Esophagus muscularis mucosa (tissue), 4 donors: ENCODE data around the gene SNCG. TPM values are rescaled to one million over a fixed set of nuclear protein-coding genes. Genes with fewer than 3 reads are reported as not detected.
A peak's percentile ranks its signal among the peaks of the same experiment; 100 is the strongest.
"Not testable (repeated sequence)": the region's sequence is repeated elsewhere in the genome, so short reads cannot be mapped to it uniquely, and the experiment has no call there.

ENCODE experiments used
- DNase-seq: peaks from one replicate; pipeline ENCODE4 v3.0.0-alpha.2; 2017; ENCODE audit errors: extremely low spot score
- H3K27ac ChIP-seq, 4 donors: fragments of 200-600 bp; sonication (generic); replicated peaks in 1 of 4; 1 replicate in 3 of 4; 2 replicates in 1 of 4; pipeline ENCODE4 v1.5.1; 2016 to 2019; ENCODE audit warnings: mild to moderate bottlenecking in 1 of 4
- H3K27me3 ChIP-seq, 4 donors: fragments of 200-600 bp; sonication (generic); one replicate each; pipeline versions ENCODE4 v1.5.1 to v1.6.0; 2016 to 2019
- H3K36me3 ChIP-seq, 4 donors: fragments of 200-600 bp; sonication (generic); one replicate each; pipeline ENCODE4 v1.5.1; 2016 to 2019
- H3K4me1 ChIP-seq, 4 donors: fragments of 200-600 bp; sonication (generic); one replicate each; pipeline ENCODE4 v1.5.1; 2016 to 2019
- H3K4me3 ChIP-seq, 4 donors: fragments of 200-600 bp; sonication (generic); 1 replicate in 2 of 4; 2 replicates in 2 of 4; pipeline ENCODE4 v1.5.1; 2016 to 2019; ENCODE audit warnings: mild to moderate bottlenecking in 4 of 4, moderate library complexity in 1 of 4
- H3K9me3 ChIP-seq, 4 donors: fragments of 200-600 bp; sonication (generic); 1 replicate in 3 of 4; 2 replicates in 1 of 4; pipeline ENCODE4 v1.5.1; 2016 to 2019
- EP300 ChIP-seq: sonication (generic); formaldehyde crosslinking; IDR thresholded peaks from one replicate; pipeline ENCODE4 v1.6.1; 2017; ENCODE audit warnings: antibody characterized with exemption
- POLR2A ChIP-seq: fragments of 450-650 bp; IDR thresholded peaks from one replicate; pipeline ENCODE4 v1.6.1; 2017; ENCODE audit warnings: antibody characterized with exemption, moderate library complexity, mild to moderate bottlenecking, low read depth
- POLR2AphosphoS5 ChIP-seq, 2 donors: sonication (generic); formaldehyde crosslinking; IDR thresholded peaks; one replicate each; pipeline ENCODE4 v1.6.1; 2017; ENCODE audit warnings: antibody characterized with exemption in 2 of 2
- WGBS: methylation state at CpG from one replicate; pipeline ENCODE4 v1.1.5; 2018; 5-methylcytosine and 5-hydroxymethylcytosine counted together
- intact Hi-C: fragments of 100-400 bp; cut with DNase I; formaldehyde crosslinking; loops from one replicate; pipeline ENCODE4 v1.15.1; 2023
- total RNA-seq, 4 donors: library from RNA; depleted of rRNA; stranded (reverse); fragments of >200 nt; gene quantifications; one replicate each; pipeline versions ENCODE4 v1.1.0 to v1.2.1, GENCODE V29; 2016
- TF ChIP-seq, protein P1 (sequence below), 3 experiments: fragments of 200-600 bp in 2 of 3; fragments of 450-650 bp in 1 of 3; sonication (generic) in 2 of 3; IDR thresholded peaks; one replicate each; pipeline ENCODE4 v1.5.1; 2017 to 2019; ENCODE audit warnings: antibody characterized with exemption in 3 of 3, mild to moderate bottlenecking in 2 of 3, moderate library complexity in 1 of 3

SNCG gene
- total RNA-seq, 4 donors from 2014 or later, result 13.3 to 41.6 (median 30.6) TPM

DNA sequence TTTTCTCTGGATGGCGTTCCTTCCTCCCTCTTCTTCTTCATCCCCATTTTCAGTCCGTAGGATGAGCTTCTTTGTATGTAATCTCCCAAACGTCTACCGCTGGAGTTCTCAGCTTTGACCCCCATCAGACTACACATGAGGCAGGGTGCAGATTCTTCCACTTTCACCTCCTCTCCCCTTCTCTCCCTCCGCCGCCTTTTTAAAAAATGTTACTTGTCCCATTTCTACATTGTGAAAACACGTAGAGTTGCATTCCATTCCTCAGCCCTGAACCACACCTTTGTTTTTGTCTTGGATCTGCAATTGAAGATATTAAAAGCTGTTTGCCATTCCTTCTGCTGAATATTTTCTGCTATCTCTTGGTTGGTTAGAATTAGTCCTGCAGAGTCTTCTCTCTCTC lies 16.1 kb downstream of the SNCG start:
- no peaks in the 10 kb centered on the region for H3K27me3 ChIP-seq
- peaks cover 34 to 47% (median 38%) of the 10 kb centered on the region in 4 donors for H3K4me1 ChIP-seq
- WGBS, result 84% methylated on average over 7 of the region's 7 CpGs
- no peaks in the 10 kb centered on the region for H3K36me3 ChIP-seq
- no peak for DNase-seq
- H3K9me3 ChIP-seq, result no peaks in the 10 kb centered on the region
- H3K27ac ChIP-seq, result peak overlapping the region in 3 of 4 donors; percentile 11 to 99 (median 22)
- intact Hi-C loops, result no loop called here
- H3K4me3 ChIP-seq, result no peak overlapping the region
- TF ChIP-seq, protein P1, sequence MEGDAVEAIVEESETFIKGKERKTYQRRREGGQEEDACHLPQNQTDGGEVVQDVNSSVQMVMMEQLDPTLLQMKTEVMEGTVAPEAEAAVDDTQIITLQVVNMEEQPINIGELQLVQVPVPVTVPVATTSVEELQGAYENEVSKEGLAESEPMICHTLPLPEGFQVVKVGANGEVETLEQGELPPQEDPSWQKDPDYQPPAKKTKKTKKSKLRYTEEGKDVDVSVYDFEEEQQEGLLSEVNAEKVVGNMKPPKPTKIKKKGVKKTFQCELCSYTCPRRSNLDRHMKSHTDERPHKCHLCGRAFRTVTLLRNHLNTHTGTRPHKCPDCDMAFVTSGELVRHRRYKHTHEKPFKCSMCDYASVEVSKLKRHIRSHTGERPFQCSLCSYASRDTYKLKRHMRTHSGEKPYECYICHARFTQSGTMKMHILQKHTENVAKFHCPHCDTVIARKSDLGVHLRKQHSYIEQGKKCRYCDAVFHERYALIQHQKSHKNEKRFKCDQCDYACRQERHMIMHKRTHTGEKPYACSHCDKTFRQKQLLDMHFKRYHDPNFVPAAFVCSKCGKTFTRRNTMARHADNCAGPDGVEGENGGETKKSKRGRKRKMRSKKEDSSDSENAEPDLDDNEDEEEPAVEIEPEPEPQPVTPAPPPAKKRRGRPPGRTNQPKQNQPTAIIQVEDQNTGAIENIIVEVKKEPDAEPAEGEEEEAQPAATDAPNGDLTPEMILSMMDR (IDR thresholded peaks at IDR 0.05), result no peak
- TF ChIP-seq POLR2AphosphoS5 (IDR thresholded peaks at IDR 0.05) (no peak), POLR2A (no peak), EP300 (no peak)

DNA sequence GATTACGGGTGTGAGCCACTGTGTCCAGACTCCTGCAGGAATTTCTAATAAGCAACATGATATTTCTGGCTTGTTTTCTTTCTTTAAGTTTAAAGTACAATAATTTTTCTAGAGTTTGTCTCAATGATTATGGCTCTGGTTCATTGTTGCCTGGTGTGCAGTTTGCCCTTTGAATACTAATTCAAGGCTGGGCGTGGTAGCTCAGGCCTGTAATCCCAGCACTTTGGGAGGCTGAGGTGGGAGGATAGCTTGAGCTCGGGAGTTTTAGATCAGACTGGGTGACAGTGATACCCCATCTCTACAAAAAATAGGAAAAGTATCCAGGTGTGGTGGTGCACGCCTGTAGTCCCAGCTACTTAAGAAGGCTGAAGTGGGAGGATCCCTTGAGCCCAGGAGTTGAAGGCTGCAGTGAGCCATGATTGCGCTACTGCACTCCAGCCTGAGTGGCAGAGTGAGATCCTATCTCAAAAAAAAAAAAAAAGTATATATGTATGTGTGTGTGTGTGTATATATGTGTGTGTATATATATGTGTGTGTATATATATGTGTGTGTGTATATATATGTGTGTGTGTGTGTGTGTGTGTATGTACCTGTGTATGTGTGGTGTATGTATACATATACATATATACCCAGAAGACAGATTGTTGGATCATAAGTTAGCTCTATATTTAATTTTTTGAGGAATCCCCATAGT lies 18.1 kb downstream of the SNCG start:
- TF ChIP-seq, protein P1 (IDR thresholded peaks at IDR 0.05), result no peak
- Histone ChIP-seq H3K4me1 (peaks cover 36 to 41% (median 39%) of the 10 kb centered on the region in 4 donors), H3K4me3 (no peak overlapping the region), H3K9me3 (no peaks in the 10 kb centered on the region), H3K36me3 (no peaks in the 10 kb centered on the region), H3K27me3 (no peaks in the 10 kb centered on the region), H3K27ac (no peak overlapping the region)
- DNase-seq, result no peak
- WGBS, result 99% methylated on average over 5 of the region's 5 CpGs
- intact Hi-C loops, result no loop called here

DNA sequence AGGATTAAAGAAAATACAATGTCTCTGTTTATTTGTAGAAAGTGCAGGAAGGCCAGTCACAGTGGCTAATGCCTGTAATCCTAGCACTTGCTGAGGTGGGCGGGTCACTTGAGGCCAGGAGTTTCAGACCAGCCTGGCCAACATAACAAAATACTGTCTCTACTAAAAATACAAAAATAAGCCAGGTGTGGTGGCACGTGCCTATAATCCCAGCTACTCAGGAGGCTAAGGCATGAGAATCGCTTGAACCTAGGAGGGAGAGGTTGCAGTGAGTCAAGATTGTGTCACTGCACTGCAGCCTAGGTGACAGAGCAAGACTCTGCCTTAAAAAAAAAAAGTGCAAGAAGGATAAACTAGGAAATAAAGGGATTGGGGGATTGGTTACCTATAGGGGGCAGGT lies 20.1 kb downstream of the SNCG start:
- 79% methylated on average over 3 of the region's 3 CpGs for WGBS
- DNase-seq, H3K4me3 ChIP-seq, H3K27me3 ChIP-seq, H3K36me3 ChIP-seq, intact Hi-C loops, H3K9me3 ChIP-seq: not testable (repeated sequence)
- H3K27ac ChIP-seq, result peak overlapping the region; percentile 48 to 77 (median 68)
- peaks cover 25 to 31% (median 29%) of the 10 kb centered on the region in 4 donors for H3K4me1 ChIP-seq

GRCh38 chr10:86979296-86979818 lies 21.0 kb downstream of the SNCG start:
- TF ChIP-seq, protein P1 (IDR thresholded peaks at IDR 0.05), result no peak
- TF ChIP-seq POLR2A (no peak), POLR2AphosphoS5 (IDR thresholded peaks at IDR 0.05) (no peak), EP300 (no peak)
- no peaks in the 10 kb centered on the region for H3K36me3 ChIP-seq
- intact Hi-C loops, result no loop called here
- no peaks in the 10 kb centered on the region for H3K27me3 ChIP-seq
- H3K4me3 ChIP-seq, result no peak overlapping the region
- no peaks in the 10 kb centered on the region for H3K9me3 ChIP-seq
- 83% methylated on average over 3 of the region's 4 CpGs for WGBS
- DNase-seq, result no peak
- peak overlapping the region; percentile 70 to 77 (median 74) for H3K27ac ChIP-seq
- H3K4me1 ChIP-seq, result peaks cover 25 to 31% (median 29%) of the 10 kb centered on the region in 4 donors

DNA sequence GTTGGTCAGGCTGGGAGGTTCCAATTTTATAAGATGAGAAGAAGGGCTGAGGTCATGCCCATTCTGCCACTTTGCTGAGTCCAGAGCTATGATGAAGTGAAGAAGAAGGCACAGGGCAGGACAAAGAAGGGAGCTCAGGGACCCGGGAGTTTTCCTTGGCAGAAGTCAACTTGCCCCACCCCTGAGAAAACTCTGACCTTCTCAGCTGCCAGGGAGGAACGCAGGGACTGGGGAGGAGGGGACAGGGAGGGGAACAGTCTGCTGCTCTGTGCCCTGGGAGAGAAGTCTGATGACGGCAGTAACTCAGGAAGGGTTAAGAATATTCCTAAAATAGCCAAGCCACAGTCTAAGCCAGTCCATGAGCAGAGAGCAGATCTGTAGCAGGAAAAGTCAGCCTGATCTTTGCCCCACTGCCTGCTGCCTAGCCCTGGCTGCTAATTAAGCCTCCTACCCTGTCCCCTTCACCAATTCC lies 21.6 kb downstream of the SNCG start:
- peaks cover 25 to 31% (median 29%) of the 10 kb centered on the region in 4 donors for H3K4me1 ChIP-seq
- intact Hi-C loops, result no loop called here
- no peak overlapping the region for H3K4me3 ChIP-seq
- H3K27ac ChIP-seq, result peak overlapping the region; percentile 70 to 77 (median 74)
- DNase-seq, result no peak
- H3K27me3 ChIP-seq, result no peaks in the 10 kb centered on the region
- H3K9me3 ChIP-seq, result no peaks in the 10 kb centered on the region
- no peaks in the 10 kb centered on the region for H3K36me3 ChIP-seq
- TF ChIP-seq EP300, result no peak
- TF ChIP-seq, protein P1 (IDR thresholded peaks at IDR 0.05), result no peak
- no peak for TF ChIP-seq POLR2A
- peak; percentile 40 to 57 for TF ChIP-seq POLR2AphosphoS5 (IDR thresholded peaks at IDR 0.05)
- 13% methylated on average over 3 of the region's 3 CpGs for WGBS

DNA sequence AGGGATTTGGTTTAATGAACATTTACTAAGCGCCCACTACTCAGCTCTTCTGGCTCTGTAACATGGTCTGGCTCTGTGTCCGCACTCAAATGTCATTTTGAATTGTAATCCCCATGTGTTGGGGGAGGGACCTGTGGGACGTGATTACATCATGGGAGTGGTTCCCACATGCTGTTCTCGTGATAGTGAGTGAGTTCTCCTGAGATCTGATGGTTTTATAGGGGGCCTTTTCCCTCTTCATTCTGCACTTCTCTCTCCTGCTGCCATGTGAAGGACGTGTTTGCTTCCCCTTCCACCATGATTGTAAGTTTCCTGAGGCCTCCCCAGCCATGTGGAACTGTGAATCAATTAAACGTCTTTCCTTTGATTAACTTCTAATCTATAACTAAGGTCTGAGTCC lies 22.6 kb downstream of the SNCG start:
- H3K27me3 ChIP-seq, intact Hi-C loops, DNase-seq, H3K4me3 ChIP-seq, H3K36me3 ChIP-seq, H3K9me3 ChIP-seq: not testable (repeated sequence)
- WGBS, result 85% methylated on average over 6 of the region's 6 CpGs
- Histone ChIP-seq H3K27ac (peak overlapping the region; percentile 20 to 76 (median 70)), H3K4me1 (peaks cover 25 to 31% (median 29%) of the 10 kb centered on the region in 4 donors)
